ENCODE results near the gene LIPK. TPM values are rescaled to one million over a fixed set of nuclear protein-coding genes. Genes with fewer than 3 reads are reported as not detected.

Gene LIPK
- total and polyA plus RNA-seq, 2 of the 8 experiments (the other 6 are each of a cell fraction or from before 2014, with no cell fraction given), result not detected

- Histone ChIP-seq H3K4me2 (ENCODE audit: insufficient read depth in 1 of 2, low read depth in 2 of 2, low read length in 2 of 2) (no peak overlapping the region), H4K20me1 (replicated peaks in 1 of 2; ENCODE audit: control insufficient read depth in 1 of 2, insufficient read depth in 2 of 2, low read length in 2 of 2) (no peaks in the 10 kb centered on the region), H2AFZ (ENCODE audit: low read length) (no peak overlapping the region), H3K23ac (ENCODE audit: insufficient read length) (no peak overlapping the region), H3K27me3 (replicated peaks in 1 of 4; ENCODE audit: control insufficient read depth in 3 of 4, extremely low read depth in 1 of 4, insufficient read depth in 3 of 4, low read length in 3 of 4) (no peaks in the 10 kb centered on the region), H3K4me1 (replicated peaks in 1 of 4; ENCODE audit: control insufficient read depth in 3 of 4, insufficient read depth in 4 of 4, low read length in 3 of 4) (no peaks in the 10 kb centered on the region), H2BK12ac (ENCODE audit: low read depth, low read length) (no peak overlapping the region), H3K23me2 (ENCODE audit: low read depth, low read length) (no peaks in the 10 kb centered on the region), H3K18ac (ENCODE audit: extremely low read depth, low read length) (no peak overlapping the region), H2AK5ac (ENCODE audit: low read depth, low read length) (no peak overlapping the region), H4K5ac (ENCODE audit: insufficient read length, low read depth, low read length) (no peak overlapping the region), H3K9ac (replicated peaks in 1 of 4; ENCODE audit: extremely low read depth in 1 of 4, low read depth in 3 of 4, low read length in 3 of 4) (no peak overlapping the region), H3K79me2 (ENCODE audit: control insufficient read depth in 1 of 2, insufficient read depth in 2 of 2, low read length in 2 of 2) (no peaks in the 10 kb centered on the region), H2BK20ac (ENCODE audit: low read length) (no peak overlapping the region), H3K27ac (ENCODE audit: low read depth, low read length) (no peak overlapping the region), H4K91ac (replicated peaks; ENCODE audit: insufficient read length, low read length) (no peak overlapping the region), H3K4me3 (ENCODE audit: extremely low read depth in 1 of 4, insufficient read depth in 2 of 4, low read depth in 3 of 4, low read length in 4 of 4) (no peak overlapping the region), H2BK120ac (replicated peaks; ENCODE audit: low read depth, low read length) (no peak overlapping the region), H4K8ac (ENCODE audit: extremely low read depth, insufficient read depth, low read length) (no peak overlapping the region), H3K56ac (replicated peaks; ENCODE audit: insufficient read length, low read depth, low read length) (no peak overlapping the region), H3K79me1 (ENCODE audit: low read depth, low read length) (no peaks in the 10 kb centered on the region), H2BK15ac (ENCODE audit: low read length) (no peak overlapping the region), H3K9me3 (ENCODE audit: insufficient read depth in 2 of 2, low read depth in 1 of 2, low read length in 1 of 2) (no peaks in the 10 kb centered on the region), H3K4ac (replicated peaks; ENCODE audit: insufficient read length, low read depth, low read length) (no peak overlapping the region), H3K36me3 (ENCODE audit: control insufficient read depth in 2 of 4, insufficient read depth in 4 of 4, low read length in 3 of 4) (no peaks in the 10 kb centered on the region), H3K14ac (ENCODE audit: insufficient read length) (no peak overlapping the region), H2BK5ac (ENCODE audit: low read depth, low read length) (no peak overlapping the region)
- DNase-seq (ENCODE audit: low read depth in 1 of 2, low spot score in 2 of 2) (no peak), FAIRE-seq (no peak)
- ChIA-PET POLR2A (ENCODE audit: partially characterized antibody) (no interaction called here), CTCF (ENCODE audit: partially characterized antibody) (interaction anchor here (0.7 to 9.1 kb wide), 8 partner anchors 9 to 67 kb away, joined by 3 to 95 read pairs (median 4); no protein-coding TSS in a partner anchor)
- 96% methylated on average over 1 of the region's 1 CpG; no CpG with 5 or more reads in 1 of the 2 experiments for WGBS, 2 experiments (ENCODE audit: extremely low coverage in 1 of 2, insufficient coverage in 1 of 2, insufficient read length in 1 of 2, insufficient replicate concordance in 2 of 2, low coverage in 1 of 2, low lambda C conversion rate in 2 of 2, missing lambda C conversion rate in 1 of 2)
- TF ChIP-seq EGR1 (IDR thresholded peaks at IDR 0.05; ENCODE audit: borderline replicate concordance, low read depth, low read length), result no peak
- no peak for TF ChIP-seq MAX (IDR thresholded peaks at IDR 0.05)
- TF ChIP-seq POU5F1 (IDR thresholded peaks at IDR 0.05; ENCODE audit: low read depth, low read length), result no peak
- TF ChIP-seq TBP (IDR thresholded peaks at IDR 0.05; ENCODE audit: low read depth, low read length), result no peak
- no peak for TF ChIP-seq ASH2L (IDR thresholded peaks at IDR 0.05; ENCODE audit: low read length)
- no peak for TF ChIP-seq TAF1 (IDR thresholded peaks at IDR 0.05; ENCODE audit: low read depth, low read length)
- no peak for TF ChIP-seq BACH1 (IDR thresholded peaks at IDR 0.05; ENCODE audit: low read length)
- TF ChIP-seq GABPA (IDR thresholded peaks at IDR 0.05; ENCODE audit: borderline replicate concordance, insufficient read depth, low read length), result no peak
- no peak for TF ChIP-seq RAD21 (IDR thresholded peaks at IDR 0.05 in 1 of 2, conservative IDR thresholded peaks at IDR 0.05 in 1 of 2; ENCODE audit: low read depth in 2 of 2, low read length in 2 of 2)
- TF ChIP-seq, protein P1, sequence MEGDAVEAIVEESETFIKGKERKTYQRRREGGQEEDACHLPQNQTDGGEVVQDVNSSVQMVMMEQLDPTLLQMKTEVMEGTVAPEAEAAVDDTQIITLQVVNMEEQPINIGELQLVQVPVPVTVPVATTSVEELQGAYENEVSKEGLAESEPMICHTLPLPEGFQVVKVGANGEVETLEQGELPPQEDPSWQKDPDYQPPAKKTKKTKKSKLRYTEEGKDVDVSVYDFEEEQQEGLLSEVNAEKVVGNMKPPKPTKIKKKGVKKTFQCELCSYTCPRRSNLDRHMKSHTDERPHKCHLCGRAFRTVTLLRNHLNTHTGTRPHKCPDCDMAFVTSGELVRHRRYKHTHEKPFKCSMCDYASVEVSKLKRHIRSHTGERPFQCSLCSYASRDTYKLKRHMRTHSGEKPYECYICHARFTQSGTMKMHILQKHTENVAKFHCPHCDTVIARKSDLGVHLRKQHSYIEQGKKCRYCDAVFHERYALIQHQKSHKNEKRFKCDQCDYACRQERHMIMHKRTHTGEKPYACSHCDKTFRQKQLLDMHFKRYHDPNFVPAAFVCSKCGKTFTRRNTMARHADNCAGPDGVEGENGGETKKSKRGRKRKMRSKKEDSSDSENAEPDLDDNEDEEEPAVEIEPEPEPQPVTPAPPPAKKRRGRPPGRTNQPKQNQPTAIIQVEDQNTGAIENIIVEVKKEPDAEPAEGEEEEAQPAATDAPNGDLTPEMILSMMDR (IDR thresholded peaks at IDR 0.05; ENCODE audit: control extremely low read depth in 1 of 3, insufficient read depth in 1 of 3, low read depth in 1 of 3, low read length in 3 of 3), result no peak
- TF ChIP-seq KDM5A (IDR thresholded peaks at IDR 0.05; ENCODE audit: low read length), result no peak
- no peak for TF ChIP-seq POLR2A (IDR thresholded peaks at IDR 0.05; ENCODE audit: control extremely low read depth in 1 of 2, low read depth in 2 of 2, low read length in 2 of 2)
Measured at GRCh38 chr10:88742448-88742847, 36.4 kb downstream of the LIPK start.

Data from H1 (cell line).